Smooth muscle cell (in vitro differentiated cells): ENCODE results near the gene ANKRD55. TPM values are rescaled to one million over a fixed set of nuclear protein-coding genes. Genes with fewer than 3 reads are reported as not detected.
"Not testable (repeated sequence)": the region's sequence is repeated elsewhere in the genome, so short reads cannot be mapped to it uniquely, and the experiment has no call there.

Experiments used
- DNase-seq: peaks from one replicate; lab custom pipeline; 2025; ENCODE audit not compliant: unreplicated experiment; lab: John Stamatoyannopoulos, UW
- H2AFZ ChIP-seq: fragments of 200-600 bp; sonication (generic); 2 replicates; pipeline ENCODE4 v1.6.0; 2016; ENCODE audit warnings: antibody characterized with exemption, low read depth, mild to moderate bottlenecking
- H3F3A ChIP-seq: fragments of 200-600 bp; sonication (generic); 2 replicates; pipeline ENCODE4 v1.6.0; 2017; ENCODE audit warnings: antibody characterized with exemption, low read depth
- H3K27ac ChIP-seq: fragments of 200-600 bp; sonication (generic); 2 replicates; pipeline ENCODE4 v1.5.1; 2016; ENCODE audit warnings: low read depth, mild to moderate bottlenecking
- H3K27me3 ChIP-seq: fragments of 200-600 bp; sonication (generic); 2 replicates; pipeline ENCODE4 v1.6.1; 2016; ENCODE audit warnings: low read depth, mild to moderate bottlenecking
- H3K36me3 ChIP-seq: fragments of 200-600 bp; sonication (generic); 2 replicates; pipeline ENCODE4 v1.5.1; 2016; ENCODE audit warnings: low read depth
- H3K4me1 ChIP-seq: fragments of 200-600 bp; sonication (generic); 2 replicates; pipeline ENCODE4 v1.5.1; 2016; ENCODE audit warnings: low read depth
- H3K4me2 ChIP-seq: fragments of 200-600 bp; sonication (generic); 2 replicates; pipeline ENCODE4 v1.6.0; 2016; ENCODE audit warnings: mild to moderate bottlenecking
- H3K4me3 ChIP-seq: fragments of 200-600 bp; sonication (generic); 2 replicates; pipeline ENCODE4 v1.5.1; 2016; ENCODE audit warnings: mild to moderate bottlenecking
- H3K79me2 ChIP-seq: fragments of 200-600 bp; sonication (generic); 2 replicates; pipeline ENCODE4 v1.6.0; 2016; ENCODE audit warnings: low read depth, mild to moderate bottlenecking
- H3K9ac ChIP-seq: fragments of 200-600 bp; sonication (generic); 2 replicates; pipeline ENCODE4 v1.6.0; 2016; ENCODE audit warnings: low read depth
- H3K9me3 ChIP-seq: fragments of 200-600 bp; sonication (generic); replicated peaks from 2 replicates; pipeline ENCODE4 v1.5.1; 2016; ENCODE audit warnings: low read depth
- H4K20me1 ChIP-seq: fragments of 200-600 bp; sonication (generic); 2 replicates; pipeline ENCODE4 v1.6.0; 2016; ENCODE audit warnings: low read depth
- WGBS: methylation state at CpG from one replicate; pipeline ENCODE4 v1.1.7; 2016; ENCODE audit warnings: low lambda C conversion rate; 5-methylcytosine and 5-hydroxymethylcytosine counted together
- polyA plus RNA-seq: library from polyadenylated mRNA; unstranded; fragments of >200 nt; fragmentation: Nextera tagmentation; extraction: Ambion mirVana; gene quantifications from 2 replicates; pipeline ENCODE4 v1.2.1, GENCODE V29; 2016
- total RNA-seq: library from RNA; depleted of rRNA; stranded (reverse); fragments of >200 nt; gene quantifications from 2 replicates; pipeline ENCODE4 v1.2.3, GENCODE V29; 2014
- TF ChIP-seq, protein P1 (sequence below): fragments of 200-600 bp; sonication (generic); IDR thresholded peaks from 2 replicates; pipeline ENCODE4 v1.5.1; 2017; ENCODE audit warnings: borderline replicate concordance, mild to moderate bottlenecking, antibody characterized with exemption; ENCODE audit not compliant: insufficient read depth, poor library complexity, severe bottlenecking

Gene ANKRD55
- total and polyA plus RNA-seq, 2 experiments from 2014 or later = 1.1 to 1.7 TPM

DNA sequence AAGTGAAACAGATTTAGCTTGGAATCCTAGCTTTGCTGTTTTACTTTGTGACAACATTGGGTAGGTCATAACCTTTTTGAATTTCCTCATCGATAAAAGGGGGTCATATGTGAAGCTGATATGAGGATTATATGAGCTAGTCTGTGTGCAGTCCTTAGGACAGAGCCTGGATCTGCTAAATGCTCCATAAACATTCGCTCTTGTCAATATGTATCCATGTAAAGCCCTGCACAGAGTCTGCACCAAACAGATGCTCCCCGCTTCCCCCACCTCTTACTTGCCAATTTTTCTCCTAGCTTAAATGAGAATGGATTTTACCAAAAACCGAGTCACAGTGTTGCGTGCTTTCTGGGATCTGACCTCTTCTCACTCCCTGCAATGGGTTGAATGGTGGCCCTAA lies 5.4 kb downstream of the ANKRD55 start:
- Histone ChIP-seq H3K79me2 (no peaks in the 10 kb centered on the region), H3K36me3 (no peaks in the 10 kb centered on the region), H3K9me3 (no peaks in the 10 kb centered on the region), H2AFZ (no peak overlapping the region), H3K27ac (no peak overlapping the region), H3K4me1 (no peaks in the 10 kb centered on the region), H3K4me2 (no peak overlapping the region), H3K27me3 (no peaks in the 10 kb centered on the region), H4K20me1 (no peaks in the 10 kb centered on the region), H3K4me3 (no peak overlapping the region), H3K9ac (no peak overlapping the region), H3F3A (no peaks in the 10 kb centered on the region)
- TF ChIP-seq, protein P1, sequence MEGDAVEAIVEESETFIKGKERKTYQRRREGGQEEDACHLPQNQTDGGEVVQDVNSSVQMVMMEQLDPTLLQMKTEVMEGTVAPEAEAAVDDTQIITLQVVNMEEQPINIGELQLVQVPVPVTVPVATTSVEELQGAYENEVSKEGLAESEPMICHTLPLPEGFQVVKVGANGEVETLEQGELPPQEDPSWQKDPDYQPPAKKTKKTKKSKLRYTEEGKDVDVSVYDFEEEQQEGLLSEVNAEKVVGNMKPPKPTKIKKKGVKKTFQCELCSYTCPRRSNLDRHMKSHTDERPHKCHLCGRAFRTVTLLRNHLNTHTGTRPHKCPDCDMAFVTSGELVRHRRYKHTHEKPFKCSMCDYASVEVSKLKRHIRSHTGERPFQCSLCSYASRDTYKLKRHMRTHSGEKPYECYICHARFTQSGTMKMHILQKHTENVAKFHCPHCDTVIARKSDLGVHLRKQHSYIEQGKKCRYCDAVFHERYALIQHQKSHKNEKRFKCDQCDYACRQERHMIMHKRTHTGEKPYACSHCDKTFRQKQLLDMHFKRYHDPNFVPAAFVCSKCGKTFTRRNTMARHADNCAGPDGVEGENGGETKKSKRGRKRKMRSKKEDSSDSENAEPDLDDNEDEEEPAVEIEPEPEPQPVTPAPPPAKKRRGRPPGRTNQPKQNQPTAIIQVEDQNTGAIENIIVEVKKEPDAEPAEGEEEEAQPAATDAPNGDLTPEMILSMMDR = no peak
- WGBS = 91% methylated on average over 5 of the region's 5 CpGs
- no peak for DNase-seq

DNA sequence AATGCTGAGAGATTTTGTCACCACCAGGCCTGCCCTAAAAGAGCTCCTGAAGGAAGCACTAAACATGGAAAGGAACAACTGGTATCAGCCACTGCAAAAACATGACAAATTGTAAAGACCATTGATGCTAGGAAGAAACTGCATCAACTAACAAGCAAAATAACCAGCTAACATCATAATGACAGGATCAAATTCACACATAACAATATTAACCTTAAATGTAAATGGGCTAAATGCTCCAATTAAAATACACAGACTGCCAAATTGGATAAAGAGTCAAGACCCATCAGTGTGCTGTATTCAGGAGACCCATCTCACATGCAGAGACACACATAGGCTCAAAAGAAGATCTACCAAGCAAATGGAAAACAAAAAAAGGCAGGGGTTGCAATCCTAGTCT lies 9.8 kb downstream of the ANKRD55 start:
- not testable (repeated sequence) for H2AFZ ChIP-seq, H4K20me1 ChIP-seq, H3F3A ChIP-seq, H3K79me2 ChIP-seq, H3K4me3 ChIP-seq, DNase-seq, H3K36me3 ChIP-seq, H3K27ac ChIP-seq, H3K4me2 ChIP-seq, H3K9me3 ChIP-seq, H3K9ac ChIP-seq, H3K4me1 ChIP-seq, H3K27me3 ChIP-seq

DNA sequence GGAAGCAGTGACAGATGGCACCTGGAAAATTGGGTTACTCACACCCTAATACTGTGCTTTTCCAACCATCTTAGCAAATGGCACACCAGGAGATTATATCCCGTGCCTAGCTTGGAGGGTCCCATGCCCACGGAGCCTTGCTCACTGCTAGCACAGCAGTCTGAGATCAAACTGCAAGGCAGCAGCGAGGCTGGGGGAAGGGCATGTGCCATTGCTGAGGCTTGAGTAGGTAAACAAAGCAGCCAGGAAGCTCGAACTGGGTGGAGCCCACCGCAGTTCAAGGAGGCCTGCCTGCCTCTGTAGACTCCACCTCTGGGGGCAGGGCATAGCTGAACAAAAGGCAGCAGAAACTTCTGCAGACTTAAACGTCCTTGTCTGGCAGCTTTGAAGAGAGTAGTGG lies 11.5 kb downstream of the ANKRD55 start:
- WGBS = 83% methylated on average over 6 of the region's 6 CpGs
- H3K9ac ChIP-seq, H4K20me1 ChIP-seq, H3K27me3 ChIP-seq, H3K4me3 ChIP-seq, DNase-seq, H3K4me1 ChIP-seq, H3K9me3 ChIP-seq, H3F3A ChIP-seq, H3K4me2 ChIP-seq, H3K36me3 ChIP-seq, H3K27ac ChIP-seq, H2AFZ ChIP-seq, H3K79me2 ChIP-seq: not testable (repeated sequence)

DNA sequence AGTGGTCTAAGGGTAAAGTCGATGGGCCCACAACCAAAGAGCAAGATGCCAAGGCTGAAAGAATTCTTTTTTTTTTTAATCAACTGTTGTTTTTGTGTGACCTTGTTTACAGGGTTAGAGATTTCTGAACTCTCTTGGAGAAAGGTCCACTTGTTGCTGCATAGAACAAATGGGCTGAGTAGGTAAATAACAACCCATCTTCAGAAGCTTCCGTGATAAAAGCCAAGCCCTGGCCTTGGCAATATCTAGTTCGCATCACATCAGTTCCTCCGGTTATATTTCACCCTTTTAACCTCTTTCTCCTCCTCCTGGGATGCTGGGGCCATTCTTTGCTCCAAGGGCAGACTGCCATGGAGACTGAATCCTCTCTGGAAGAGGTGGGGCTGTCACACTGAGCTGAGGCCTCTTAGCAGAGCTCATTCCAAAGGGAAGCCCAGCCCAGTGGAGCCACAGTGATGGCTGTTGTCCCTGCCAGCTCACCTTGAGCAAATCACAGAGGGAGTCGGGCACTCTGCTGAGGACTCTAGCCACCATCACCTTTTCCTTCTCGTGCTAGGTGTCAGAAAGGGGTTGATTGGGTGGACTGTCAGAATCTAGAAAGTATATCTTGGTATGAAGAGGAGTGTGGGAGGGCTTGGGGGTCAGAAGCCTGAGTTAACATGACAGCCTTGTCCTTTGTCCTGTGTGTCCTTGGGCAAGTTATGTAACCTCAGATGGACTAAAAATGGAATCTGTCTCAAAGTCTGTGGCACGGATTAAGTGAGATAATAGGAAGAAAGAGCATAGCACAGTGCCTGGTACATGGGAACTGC lies 17.9 kb downstream of the ANKRD55 start:
- H3K27ac ChIP-seq = no peak overlapping the region
- no peaks in the 10 kb centered on the region for H3K36me3 ChIP-seq
- no peak overlapping the region for H3K9ac ChIP-seq
- peaks cover 9% of the 10 kb centered on the region for H3K9me3 ChIP-seq
- H3K4me3 ChIP-seq = no peak overlapping the region
- H2AFZ ChIP-seq = no peak overlapping the region
- no peak overlapping the region for H3K4me2 ChIP-seq
- H3F3A ChIP-seq = peaks cover 4% of the 10 kb centered on the region
- H3K27me3 ChIP-seq = no peaks in the 10 kb centered on the region
- H3K4me1 ChIP-seq = no peaks in the 10 kb centered on the region
- H4K20me1 ChIP-seq = no peaks in the 10 kb centered on the region
- DNase-seq = no peak
- no peaks in the 10 kb centered on the region for H3K79me2 ChIP-seq
- WGBS = 92% methylated on average over 7 of the region's 7 CpGs
- TF ChIP-seq, protein P1 = no peak

DNA sequence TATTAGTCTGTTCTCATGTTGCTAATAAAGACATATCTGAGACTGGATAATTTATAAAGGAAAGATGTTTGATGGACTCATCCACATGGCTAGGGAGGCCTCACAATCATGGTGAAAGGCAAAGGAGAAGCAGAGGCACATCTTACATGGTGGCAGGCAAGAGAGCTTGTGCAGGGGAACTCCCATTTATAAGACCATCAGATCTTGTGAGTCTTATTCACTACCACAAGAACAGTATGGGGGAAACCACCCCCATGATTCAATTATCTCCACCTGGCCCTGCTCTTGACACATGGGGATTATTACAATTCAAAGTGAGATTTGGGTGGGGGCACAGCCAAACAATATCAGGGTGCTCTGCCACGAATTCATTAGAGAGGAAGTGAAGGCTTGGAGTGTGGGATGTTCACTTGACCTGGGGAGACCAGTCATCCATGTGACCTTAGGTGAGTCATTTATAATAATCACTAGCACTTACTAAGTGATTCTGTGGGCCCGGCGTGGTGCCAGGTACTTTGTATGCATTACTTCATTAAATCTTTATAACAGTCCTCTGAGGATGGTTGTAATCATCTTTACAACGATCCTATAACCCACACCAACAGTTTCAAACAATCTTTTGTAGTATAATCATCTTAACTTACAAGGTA lies 19.1 kb downstream of the ANKRD55 start:
- not testable (repeated sequence) for DNase-seq, H2AFZ ChIP-seq, H3K27me3 ChIP-seq, H3K4me2 ChIP-seq, H3K79me2 ChIP-seq, H3K27ac ChIP-seq, H3K9me3 ChIP-seq, H3K4me3 ChIP-seq, H3K9ac ChIP-seq, H3K36me3 ChIP-seq, H3F3A ChIP-seq, H4K20me1 ChIP-seq, H3K4me1 ChIP-seq
- 93% methylated on average over 4 of the region's 4 CpGs for WGBS
